Left ventricle myocardium superior (tissue), 1 donor: Measurements from ENCODE around the gene ADGRG3. TPM values are rescaled to one million over a fixed set of nuclear protein-coding genes. Genes with fewer than 3 reads are reported as not detected.
A peak's percentile ranks its signal among the peaks of the same experiment; 100 is the strongest.

ENCODE experiments used
- ATAC-seq: fragments of 200-7000 bp; cut with Tn5 transposase; one replicate; pipeline ENCODE4 v1.9.1; 2020; ENCODE audit warnings: mild to moderate bottlenecking, moderate library complexity
- DNase-seq: peaks from one replicate; pipeline ENCODE4 v3.0.0-alpha.2; 2020
- intact Hi-C: fragments of 100-400 bp; cut with micrococcal nuclease; formaldehyde crosslinking; loops from one replicate; pipeline ENCODE4 v1.11.0; 2022
- total RNA-seq: library from RNA; stranded (reverse); fragmentation: NEBNext Ultra II Directional; extraction: Animal tissue kit (Norgen Biotek cat#: 25700); gene quantifications from one replicate; pipeline ENCODE4 v1.2.1, GENCODE V29; 2021
- donor health status: DM: no; HTN: yes; CAD: no; lungs with severe emphysema.

ADGRG3 gene
- total RNA-seq, 1 donor from 2014 or later = 0.82 TPM

GRCh38 chr16:57629516-57630406, 38.3 kb upstream of the ADGRG3 start:
- intact Hi-C loops = no loop called here
- DNase-seq (no peak), ATAC-seq (no peak)

GRCh38 chr16:57630407-57630797, 37.7 kb upstream of the ADGRG3 start:
- no peak for ATAC-seq
- no peak for DNase-seq
- intact Hi-C loops = no loop called here

- intact Hi-C loops = no loop called here
- no peak for DNase-seq
- no peak for ATAC-seq
These were observed 36.9 kb upstream of the ADGRG3 start for GRCh38 chr16:57630931-57631845.

- ATAC-seq = peak; percentile 7
These were observed 35.5 kb upstream of the ADGRG3 start for GRCh38 chr16:57632568-57632967.

GRCh38 chr16:57633383-57634064, 34.6 kb upstream of the ADGRG3 start:
- ATAC-seq = no peak
- intact Hi-C loops = no loop called here
- DNase-seq = no peak

More at GRCh38 chr16:57632568-57632967, 35.5 kb upstream of the ADGRG3 start:
- intact Hi-C loops = no loop called here
- DNase-seq = peak; percentile 56

- intact Hi-C loops = no loop called here
- DNase-seq (no peak), ATAC-seq (no peak)
These were observed 33.9 kb upstream of the ADGRG3 start for GRCh38 chr16:57634171-57634570.

GRCh38 chr16:57635266-57636097, 32.6 kb upstream of the ADGRG3 start:
- intact Hi-C loops = no loop called here
- DNase-seq (no peak), ATAC-seq (no peak)

- ATAC-seq = no peak
- DNase-seq = no peak
- intact Hi-C loops = no loop called here
These were observed 31.9 kb upstream of the ADGRG3 start for GRCh38 chr16:57636184-57636583.

- intact Hi-C loops = no loop called here
- DNase-seq (no peak), ATAC-seq (no peak)
These were observed 31.1 kb upstream of the ADGRG3 start for GRCh38 chr16:57637020-57637419.

- intact Hi-C loops = no loop called here
- DNase-seq (peak; percentile 54), ATAC-seq (peak; percentile 67)
These were observed 30.7 kb upstream of the ADGRG3 start for GRCh38 chr16:57637424-57637823.

GRCh38 chr16:57637965-57638364, 30.1 kb upstream of the ADGRG3 start:
- DNase-seq = no peak
- no peak for ATAC-seq
- intact Hi-C loops = no loop called here

- intact Hi-C loops = no loop called here
- ATAC-seq = no peak
- DNase-seq = no peak
These were observed 29.7 kb upstream of the ADGRG3 start for GRCh38 chr16:57638381-57638780.

GRCh38 chr16:57639172-57639887, 28.8 kb upstream of the ADGRG3 start:
- peak; percentile 62 for DNase-seq
- ATAC-seq = peak; percentile 36
- intact Hi-C loops = no loop called here

GRCh38 chr16:57640185-57640584, 27.9 kb upstream of the ADGRG3 start:
- ATAC-seq = no peak
- DNase-seq = no peak
- intact Hi-C loops = no loop called here

GRCh38 chr16:57640612-57641011, 27.5 kb upstream of the ADGRG3 start:
- intact Hi-C loops = no loop called here
- DNase-seq = no peak
- peak; percentile 31 for ATAC-seq

- DNase-seq = no peak
- ATAC-seq = no peak
- intact Hi-C loops = no loop called here
These were observed 25.7 kb upstream of the ADGRG3 start for GRCh38 chr16:57642160-57643135.
